GM12878 (cell line): ENCODE data around the gene GSE1. TPM values are rescaled to one million over a fixed set of nuclear protein-coding genes. Genes with fewer than 3 reads are reported as not detected.
A peak's percentile ranks its signal among the peaks of the same experiment; 100 is the strongest.

Experiments used
- ATAC-seq: fragments of 200-7000 bp; cut with Tn5 transposase; 3 replicates; pipeline ENCODE4 v1.9.1; 2020; ENCODE audit warnings: mild to moderate bottlenecking, moderate library complexity
- BruUV-seq: library from RNA; stranded (reverse); fragments of 400-500 nt; replicated peaks from 2 replicates; lab custom pipeline; 2021; lab: Mats Ljungman, UMichigan
- CTCF ChIA-PET: fragments of 300-600 bp; sonication (Branson Sonifier 250); formaldehyde crosslinking; extraction: SDS; loops from one replicate; lab custom pipeline; 2021; ENCODE audit warnings: inconsistent platforms; lab: Yijun Ruan, JAX
- POLR2A ChIA-PET: fragments of 350-600 bp; formaldehyde crosslinking; extraction: SDS; loops from one replicate; lab custom pipeline; 2021; ENCODE audit warnings: inconsistent platforms; lab: Charles Lee
- RAD21 ChIA-PET: fragments of 300-600 bp; sonication (Branson Sonifier 250); formaldehyde crosslinking; loops from one replicate; lab custom pipeline; 2023; ENCODE audit warnings: antibody characterized with exemption; ENCODE audit not compliant: unreplicated experiment; lab: Charles Lee
- SMC1A ChIA-PET: fragments of 300-600 bp; sonication (Branson Sonifier 250); formaldehyde crosslinking; loops from one replicate; lab custom pipeline; 2023; ENCODE audit not compliant: unreplicated experiment, uncharacterized antibody; lab: Charles Lee
- DNase-seq: peaks from one replicate; pipeline ENCODE4 v3.0.0-alpha.2; 2011; ENCODE audit warnings: low read depth, low spot score
- FAIRE-seq: peaks from 3 replicates; lab custom pipeline; 2011; peaks lifted over from hg19 to GRCh38; lab: Jason Lieb, UNC
- H2AFZ ChIP-seq: 2 replicates; pipeline ENCODE4 v1.6.0; 2011; ENCODE audit warnings: low read depth, low read length, control low read depth; ENCODE audit not compliant: control insufficient read depth
- H3K27ac ChIP-seq: 2 replicates; pipeline ENCODE4 v1.5.1; 2011; ENCODE audit warnings: control low read depth; ENCODE audit not compliant: control insufficient read depth, insufficient read depth
- H3K27me3 ChIP-seq, 2 experiments: replicated peaks in 1 of 2; 2 replicates each; pipeline versions ENCODE4 v1.6.0 to v1.6.1; 2011; ENCODE audit warnings: low read length in 1 of 2; ENCODE audit not compliant: control insufficient read depth in 2 of 2, insufficient read depth in 2 of 2
- H3K36me3 ChIP-seq, 2 experiments: 2 replicates each; pipeline ENCODE4 v1.5.1; 2011; ENCODE audit warnings: low read length in 1 of 2; ENCODE audit not compliant: control insufficient read depth in 2 of 2, insufficient read depth in 2 of 2
- H3K4me1 ChIP-seq: 2 replicates; pipeline ENCODE4 v1.6.1; 2011; ENCODE audit warnings: mild to moderate bottlenecking, low read length, moderate library complexity, mixed read lengths; ENCODE audit not compliant: control insufficient read depth, insufficient read depth
- H3K4me2 ChIP-seq: 2 replicates; pipeline ENCODE4 v1.6.0; 2011; ENCODE audit warnings: control low read depth; ENCODE audit not compliant: control insufficient read depth, insufficient read depth
- H3K4me3 ChIP-seq: fragments of 200-600 bp; sonication (generic); 2 replicates; pipeline ENCODE4 v1.5.1; 2016
- H3K79me2 ChIP-seq: 2 replicates; pipeline ENCODE4 v1.6.0; 2011; ENCODE audit warnings: low read length; ENCODE audit not compliant: control insufficient read depth, insufficient read depth
- H3K9ac ChIP-seq: 2 replicates; pipeline ENCODE4 v1.8.0; 2011; ENCODE audit warnings: low read length, control low read depth, mixed read lengths; ENCODE audit not compliant: control insufficient read depth, insufficient read depth
- H3K9me3 ChIP-seq: replicated peaks from 3 replicates; pipeline ENCODE4 v1.5.1; 2011; ENCODE audit warnings: mild to moderate bottlenecking, low read length; ENCODE audit not compliant: control insufficient read depth, insufficient read depth
- H4K20me1 ChIP-seq: 2 replicates; pipeline ENCODE4 v1.6.0; 2011; ENCODE audit not compliant: control insufficient read depth, insufficient read depth
- BCL3 ChIP-seq: IDR thresholded peaks from 2 replicates; pipeline ENCODE4 v1.6.1; 2011; ENCODE audit warnings: borderline replicate concordance, low read depth, mild to moderate bottlenecking, moderate library complexity, low read length; ENCODE audit not compliant: insufficient read depth, poor library complexity, severe bottlenecking
- CBX3 ChIP-seq: fragments of 200-600 bp; sonication (generic); IDR thresholded peaks from 2 replicates; pipeline ENCODE4 v1.6.1; 2016; ENCODE audit warnings: low read depth, borderline replicate concordance
- CEBPB ChIP-seq, 2 experiments: fragments of 150-350 bp in 1 of 2; IDR thresholded peaks; 2 replicates each; pipeline ENCODE4 v1.6.1; 2012 to 2014; ENCODE audit warnings: low read depth in 2 of 2, low read length in 2 of 2, borderline replicate concordance in 1 of 2, inconsistent platforms in 1 of 2
- CHD1 ChIP-seq: IDR thresholded peaks from 2 replicates; pipeline ENCODE4 v1.6.1; 2012; ENCODE audit warnings: low read depth, low read length, improper control_type of control experiment
- CREB1 ChIP-seq: IDR thresholded peaks from 2 replicates; pipeline ENCODE4 v1.6.1; 2012; ENCODE audit warnings: low read depth, mild to moderate bottlenecking, inconsistent platforms
- E4F1 ChIP-seq: fragments of 450-650 bp; IDR thresholded peaks from 2 replicates; pipeline ENCODE4 v1.6.1; 2018; ENCODE audit warnings: borderline replicate concordance, mild to moderate bottlenecking; ENCODE audit not compliant: partially characterized antibody
- FOS ChIP-seq: IDR thresholded peaks from 3 replicates; pipeline ENCODE4 v1.6.1; 2011; ENCODE audit warnings: borderline replicate concordance; ENCODE audit not compliant: insufficient read length; ENCODE audit errors: extremely low read depth
- FOXK2 ChIP-seq: fragments of 450-650 bp; IDR thresholded peaks from 2 replicates; pipeline ENCODE4 v1.6.1; 2017; ENCODE audit warnings: mild to moderate bottlenecking, moderate library complexity
- IRF5 ChIP-seq: fragments of 450-650 bp; IDR thresholded peaks from 2 replicates; pipeline ENCODE4 v1.6.1; 2017; ENCODE audit warnings: borderline replicate concordance
- KDM1A ChIP-seq: fragments of 200-600 bp; sonication (generic); IDR thresholded peaks from 2 replicates; pipeline ENCODE4 v1.6.1; 2016; ENCODE audit warnings: borderline replicate concordance
- MTA3 ChIP-seq: IDR thresholded peaks from 2 replicates; pipeline ENCODE4 v1.6.1; 2012; ENCODE audit warnings: low read length, inconsistent platforms, borderline replicate concordance
- NFXL1 ChIP-seq: fragments of 450-650 bp; IDR thresholded peaks from 2 replicates; pipeline ENCODE4 v1.6.1; 2017; ENCODE audit warnings: antibody characterized with exemption, mild to moderate bottlenecking, borderline replicate concordance
- NR2C2 ChIP-seq: IDR thresholded peaks from 2 replicates; pipeline ENCODE4 v1.6.1; 2011; ENCODE audit warnings: borderline replicate concordance, low read depth; ENCODE audit not compliant: control insufficient read depth, insufficient read length
- PAX8 ChIP-seq: fragments of 450-650 bp; IDR thresholded peaks from 2 replicates; pipeline ENCODE4 v1.6.1; 2017; ENCODE audit warnings: mild to moderate bottlenecking, moderate library complexity
- PBX3 ChIP-seq: IDR thresholded peaks from 2 replicates; pipeline ENCODE4 v1.6.1; 2011; ENCODE audit warnings: mild to moderate bottlenecking, low read depth, low read length, moderate library complexity; ENCODE audit not compliant: insufficient replicate concordance
- SIX5 ChIP-seq: IDR thresholded peaks from 2 replicates; pipeline ENCODE4 v1.6.1; 2011; ENCODE audit warnings: mild to moderate bottlenecking, low read depth, low read length, moderate library complexity; ENCODE audit not compliant: severe bottlenecking
- SMAD5 ChIP-seq: IDR thresholded peaks from 2 replicates; pipeline ENCODE4 v1.6.1; 2016; ENCODE audit warnings: antibody characterized with exemption, low read depth
- SREBF2 ChIP-seq: IDR thresholded peaks from 2 replicates; pipeline ENCODE4 v1.6.1; 2012; ENCODE audit warnings: mild to moderate bottlenecking, low read length
- TCF3 ChIP-seq: IDR thresholded peaks from 2 replicates; pipeline ENCODE4 v1.6.1; 2012; ENCODE audit warnings: low read depth, mild to moderate bottlenecking, low read length, borderline replicate concordance; ENCODE audit not compliant: insufficient read depth
- YY1 ChIP-seq: IDR thresholded peaks from 2 replicates; pipeline ENCODE4 v1.6.1; 2011; ENCODE audit warnings: low read depth, mild to moderate bottlenecking, low read length
- WGBS: methylation state at CpG from one replicate; pipeline ENCODE4 v1.1.6; 2016; ENCODE audit warnings: low lambda C conversion rate; ENCODE audit not compliant: insufficient replicate concordance, insufficient coverage; ENCODE audit errors: missing lambda C conversion rate; 5-methylcytosine and 5-hydroxymethylcytosine counted together
- in situ Hi-C: fragments of 300-500 bp; cut with MboI; formaldehyde crosslinking; loops from 9 replicates; pipeline ENCODE4 v1.14.3; 2018; ENCODE audit warnings: mixed read lengths
- intact Hi-C: fragments of 100-400 bp; cut with micrococcal nuclease; formaldehyde crosslinking; loops from one replicate; pipeline ENCODE4 v1.14.2; 2022; ENCODE audit not compliant: unreplicated experiment
- polyA plus RNA-seq, 11 experiments: library from polyadenylated mRNA; depleted of rRNA in 4 of 11; unstranded in 6 of 11; stranded (reverse) in 5 of 11; fragments of >200 nt; fragmentation: Nextera tagmentation in 4 of 11; fragmentation: Illumina TruSeq in 1 of 11; extraction: Ambion mirVana in 4 of 11; extraction: Trizol in 1 of 11; gene quantifications; 1 replicate in 1 of 11; 2 replicates in 10 of 11; pipeline versions ENCODE4 v1.2.1 to v1.2.3, GENCODE V29; 2011 to 2016; ENCODE audit warnings: inconsistent platforms in 2 of 11, missing spikeins in 2 of 11, low read depth in 1 of 11
- total RNA-seq, 4 experiments: library from RNA; depleted of rRNA in 3 of 4; stranded (reverse); fragments of >200 nt in 3 of 4; fragmentation: Illumina TruSeq in 1 of 4; extraction: Trizol in 1 of 4; gene quantifications; 2 replicates each; pipeline versions ENCODE4 v1.2.1 to v1.2.3, GENCODE V29; 2013 to 2021

The GSE1 gene
- total and polyA plus RNA-seq, 10 of the 15 experiments (the other 5 are each of a cell fraction or from before 2014, with no cell fraction given): 4.6 to 58.7 (median 18.2) TPM

GRCh38 chr16:85590506-85590832 is 22.7 kb upstream of the GSE1 start:
- Histone ChIP-seq H3K27me3 (no peaks in the 10 kb centered on the region), H3K4me1 (no peaks in the 10 kb centered on the region), H2AFZ (no peak overlapping the region), H3K4me2 (no peak overlapping the region), H3K4me3 (no peak overlapping the region), H3K27ac (no peak overlapping the region), H3K79me2 (peaks cover 7% of the 10 kb centered on the region), H3K9ac (no peak overlapping the region), H3K9me3 (no peaks in the 10 kb centered on the region), H3K36me3 (peaks cover 0 to 4% of the 10 kb centered on the region in 2 experiments; a peak in 3 of 4 replicates), H4K20me1 (no peaks in the 10 kb centered on the region)
- ChIA-PET SMC1A (no interaction called here), CTCF (no interaction called here), POLR2A (no interaction called here), RAD21 (no interaction called here)
- FAIRE-seq (no peak), DNase-seq (no peak), ATAC-seq (no peak)
- BruUV-seq: no TSS peak
- WGBS: 90% methylated on average over 12 of the region's 12 CpGs
- intact Hi-C loops (no loop called here), in situ Hi-C loops (no loop called here)
- TF ChIP-seq SREBF2: no peak
- TF ChIP-seq IRF5: no peak
- no peak for TF ChIP-seq NFXL1
- no peak for TF ChIP-seq CEBPB (IDR thresholded peaks at IDR 0.05; ENCODE audit: borderline replicate concordance in 1 of 2, low read depth in 2 of 2, low read length in 2 of 2)
- TF ChIP-seq SIX5: no peak
- no peak for TF ChIP-seq CHD1
- peak; percentile 42 for TF ChIP-seq NR2C2
- TF ChIP-seq E4F1: no peak
- TF ChIP-seq CBX3: no peak
- peak; percentile 97 for TF ChIP-seq BCL3
- TF ChIP-seq FOS: no peak
- TF ChIP-seq KDM1A: no peak
- no peak for TF ChIP-seq CREB1
- no peak for TF ChIP-seq FOXK2
- TF ChIP-seq YY1: no peak
- no peak for TF ChIP-seq SMAD5
- peak; percentile 71; the same call in 1 of the 2 replicates for TF ChIP-seq TCF3
- no peak for TF ChIP-seq PAX8
- TF ChIP-seq PBX3: peak; percentile 52
- no peak for TF ChIP-seq MTA3
